Pons (tissue), 1 donor: ENCODE measurements around the gene PSG3.
"Not testable (repeated sequence)": the region's sequence is repeated elsewhere in the genome, so short reads cannot be mapped to it uniquely, and the experiment has no call there.

ENCODE experiments used
- DNase-seq: peaks from one replicate; pipeline ENCODE4 v3.0.0-alpha.2; 2016; ENCODE audit warnings: low spot score

Gene PSG3

DNA sequence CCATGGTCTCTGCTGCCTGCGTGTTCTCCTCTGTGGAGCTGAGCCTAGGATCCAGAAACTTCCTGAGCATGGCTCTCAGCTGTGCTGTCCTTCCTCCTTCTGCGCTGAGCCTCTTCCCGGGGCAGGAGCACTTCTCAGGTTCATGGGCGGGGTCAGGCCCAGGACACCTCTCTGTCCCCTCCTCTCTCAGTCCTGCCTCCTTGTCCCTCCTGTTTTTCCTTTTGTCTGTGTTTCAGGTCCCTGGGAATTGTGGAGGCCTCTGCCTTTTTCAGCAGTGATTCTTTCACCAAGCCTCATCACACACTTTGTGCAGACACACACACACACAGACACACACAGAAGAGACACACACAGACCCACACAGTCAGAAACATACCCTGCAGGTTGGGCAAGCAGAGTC, at the start of gene PSG3:
TSS of gene PSG3 (minus strand) at position 101 of the 400 bp plus-strand sequence. CDS start at position 4, 97 bp downstream.
- not testable (repeated sequence) for DNase-seq

DNA sequence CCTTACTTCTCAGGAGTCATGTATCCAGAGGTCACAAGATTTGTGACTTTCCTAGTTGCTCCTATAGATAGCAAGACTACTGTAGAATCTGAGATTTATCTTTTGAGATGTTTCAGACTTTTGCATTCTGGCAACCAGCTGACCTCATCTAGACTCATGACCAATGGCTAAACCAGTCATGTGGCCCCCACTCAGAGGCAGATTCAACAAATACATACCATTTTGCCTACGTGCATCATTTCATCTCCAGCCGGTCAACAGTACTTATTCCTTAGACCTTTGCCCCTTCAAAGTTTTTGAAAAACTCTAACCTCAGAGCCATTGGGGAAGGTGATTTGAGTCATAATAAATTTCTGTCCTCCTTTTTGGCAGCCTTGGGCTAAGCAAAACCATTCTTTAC, 48.5 kb upstream of the PSG3 start:
- DNase-seq: not testable (repeated sequence)

DNA sequence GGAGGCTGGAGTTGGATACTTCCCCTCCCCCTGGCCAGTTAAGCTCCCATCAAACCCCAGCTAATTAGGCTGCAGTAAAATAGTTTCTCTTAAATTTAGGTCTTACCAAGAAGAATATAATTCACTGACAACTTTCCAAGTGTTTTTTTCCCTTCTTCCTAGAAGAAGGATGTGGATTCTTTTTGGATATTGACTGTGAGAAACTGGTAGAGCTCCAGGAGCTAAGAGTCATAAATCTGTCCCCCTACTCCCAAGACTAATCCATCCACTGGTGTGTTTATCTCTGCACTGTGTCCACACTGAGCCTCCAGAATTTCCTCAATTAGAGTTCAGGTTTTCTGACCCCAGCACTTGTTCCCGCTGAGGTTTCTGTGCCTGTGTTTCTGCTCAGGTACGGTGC, 47.5 kb upstream of the PSG3 start:
- DNase-seq: not testable (repeated sequence)

DNA sequence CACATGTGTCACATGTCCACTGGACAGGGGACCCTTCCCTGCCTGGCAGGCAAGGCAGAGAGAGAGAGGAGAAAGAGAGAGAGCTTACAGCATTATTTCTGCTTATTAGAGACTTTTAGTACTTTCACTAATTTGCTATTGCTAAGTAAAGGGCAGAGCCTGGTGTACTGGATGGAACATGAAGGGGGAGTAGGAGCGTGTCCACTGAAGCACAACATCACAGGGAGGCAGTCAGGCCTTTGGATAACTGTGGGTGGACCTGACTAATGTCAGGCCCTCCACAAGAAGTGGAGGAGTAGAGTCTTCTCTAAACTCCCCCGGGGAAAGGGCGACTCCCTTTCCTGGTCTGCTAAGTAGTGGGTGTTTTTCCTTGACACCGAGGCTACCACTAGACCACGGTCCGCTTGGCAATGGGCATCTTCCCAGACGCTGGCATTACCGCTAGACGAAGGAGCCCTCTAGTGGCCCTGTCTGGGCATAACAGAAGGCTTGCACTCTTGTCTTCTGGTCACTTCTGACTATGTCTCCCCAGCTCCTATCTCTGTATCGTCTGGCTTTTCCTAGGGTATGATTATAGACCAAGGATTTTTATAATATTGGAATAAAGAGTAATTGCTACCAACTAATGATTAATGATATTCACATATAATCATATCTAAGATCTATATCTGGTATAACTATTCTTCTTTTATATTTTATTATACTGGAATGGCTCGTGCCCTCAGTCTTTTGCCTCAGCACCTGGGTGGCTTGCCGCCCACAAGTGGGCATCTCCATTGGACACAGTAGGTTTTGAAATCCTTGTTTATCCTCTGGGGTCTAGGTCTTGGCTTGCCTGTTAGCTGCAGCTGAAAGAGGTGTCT, 36.7 kb upstream of the PSG3 start:
- peak; percentile 71 for DNase-seq

DNA sequence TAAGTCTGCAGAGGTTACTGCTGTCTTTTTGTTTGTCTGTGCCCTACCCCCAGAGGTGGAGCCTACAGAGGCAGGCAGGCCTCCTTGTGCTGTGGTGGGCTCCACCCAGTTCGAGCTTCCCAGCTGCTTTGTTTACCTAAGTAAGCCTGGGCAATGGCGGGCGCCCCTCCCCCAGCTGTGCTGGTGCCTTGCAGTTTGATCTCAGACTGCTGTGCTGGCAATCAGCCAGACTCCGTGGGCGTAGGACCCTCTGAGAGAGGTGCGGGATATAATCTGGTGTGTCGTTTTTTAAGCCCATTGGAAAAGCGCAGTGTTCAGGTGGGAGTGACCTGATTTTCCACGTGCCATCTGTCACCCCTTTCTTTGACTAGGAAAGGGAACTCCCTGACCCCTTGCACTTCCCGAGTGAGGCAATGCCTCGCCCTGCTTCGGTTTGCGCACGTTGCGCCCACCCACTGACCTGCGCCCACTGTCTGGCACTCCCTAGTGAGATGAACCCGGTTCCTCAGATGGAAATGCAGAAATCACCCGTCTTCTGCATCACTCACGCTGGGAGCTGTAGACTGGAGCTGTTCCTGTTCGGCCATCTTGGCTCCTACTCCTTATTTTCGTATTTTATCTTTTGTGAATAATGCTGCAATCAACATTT, 34.4 kb upstream of the PSG3 start:
- DNase-seq: not testable (repeated sequence)

DNA sequence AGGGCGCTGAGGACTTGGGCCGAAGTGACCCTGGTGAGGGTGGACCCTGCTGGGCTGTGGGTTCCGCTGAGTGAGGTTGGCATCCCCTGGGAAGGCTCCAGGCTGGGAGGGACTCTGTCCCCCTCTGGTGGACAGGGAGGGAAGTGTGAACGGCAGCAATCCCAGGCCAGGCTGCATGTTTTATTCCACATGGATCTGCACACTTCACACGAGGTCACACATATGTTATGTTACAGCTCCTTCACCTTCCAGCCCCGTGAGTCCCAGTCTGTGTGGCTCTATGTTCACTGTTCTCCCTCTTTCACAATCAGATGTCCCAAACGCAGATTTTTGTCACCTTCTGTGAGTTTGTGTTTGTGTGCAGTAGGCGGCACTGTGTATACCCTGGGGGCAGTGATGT, 27.0 kb upstream of the PSG3 start:
- not testable (repeated sequence) for DNase-seq

DNA sequence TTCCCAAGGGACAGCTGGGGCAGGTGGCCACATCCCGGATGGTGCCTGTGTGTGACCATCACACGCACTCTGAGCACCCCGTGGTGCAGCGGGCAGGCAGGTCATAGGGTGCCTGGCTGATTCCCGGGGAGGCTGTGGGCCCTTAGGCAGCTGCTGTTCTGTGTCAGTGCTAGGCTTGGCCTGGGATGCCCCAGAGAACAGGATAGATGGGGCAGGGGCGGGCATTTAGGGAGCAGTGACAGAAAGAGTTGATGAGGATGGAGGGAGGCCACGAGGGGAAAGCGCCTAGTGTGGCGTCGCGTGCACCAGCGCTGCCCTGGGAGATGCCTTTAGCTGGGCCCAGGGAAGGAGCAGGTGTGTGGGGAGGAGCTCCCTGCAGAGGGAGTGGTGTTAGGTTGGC, 26.6 kb upstream of the PSG3 start:
- not testable (repeated sequence) for DNase-seq

DNA sequence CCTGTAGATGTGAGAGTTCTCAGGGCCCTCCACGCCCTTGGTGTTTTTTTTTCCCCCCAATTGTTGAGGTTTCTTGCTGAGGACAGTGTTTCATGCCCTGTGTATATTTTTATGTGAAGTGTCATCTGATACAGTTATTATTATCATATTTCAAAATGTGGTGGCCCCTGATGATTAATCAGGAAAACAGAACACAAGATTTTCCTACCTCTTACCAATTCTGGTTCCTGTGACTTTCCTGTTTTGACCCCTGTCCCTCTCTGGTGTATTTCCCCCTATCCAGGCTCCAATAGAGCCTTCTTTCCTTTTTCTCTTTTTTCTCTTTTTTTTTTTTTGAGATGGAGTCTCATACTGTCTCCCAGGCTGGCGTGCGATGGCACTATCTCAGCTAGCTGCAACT, 24.6 kb upstream of the PSG3 start:
- no peak for DNase-seq

DNA sequence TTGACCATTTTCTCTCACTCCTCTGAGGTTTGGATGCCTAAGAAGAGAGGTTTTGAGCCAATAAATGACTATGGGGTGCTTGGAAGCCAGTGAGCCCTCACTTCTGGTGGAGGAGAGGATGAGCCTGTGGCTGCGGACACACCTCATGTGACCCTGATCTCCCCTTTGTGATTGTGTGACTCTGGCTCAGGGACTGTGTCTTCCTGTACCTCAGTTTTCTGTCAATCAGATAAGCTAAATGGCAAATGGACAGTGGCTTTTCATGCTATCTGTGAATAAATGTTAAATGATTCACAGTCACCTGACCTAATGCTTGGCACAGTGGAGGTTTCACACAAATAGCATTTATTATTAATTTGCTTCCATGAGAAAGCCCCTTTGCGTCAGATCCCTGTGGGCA, 22.5 kb upstream of the PSG3 start:
- no peak for DNase-seq

DNA sequence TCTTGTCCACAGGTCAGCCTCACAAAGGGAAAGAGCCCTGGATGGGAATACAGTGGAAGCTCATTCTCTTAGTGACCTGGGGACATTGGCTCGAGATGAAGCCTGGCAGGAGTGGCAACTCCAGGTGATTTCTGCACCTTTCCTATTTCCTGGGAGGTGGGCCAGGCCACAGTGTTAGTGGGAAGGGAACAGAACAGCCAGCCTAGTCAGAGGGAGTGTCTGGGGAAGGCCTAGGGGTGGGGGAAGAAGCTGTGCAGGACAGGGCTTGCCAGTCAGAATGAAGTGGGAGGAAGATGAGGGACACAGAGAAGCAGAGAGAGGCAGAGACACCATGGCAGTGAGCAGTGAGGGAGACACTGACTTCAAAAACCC, 21.6 kb upstream of the PSG3 start:
- DNase-seq: not testable (repeated sequence)

DNA sequence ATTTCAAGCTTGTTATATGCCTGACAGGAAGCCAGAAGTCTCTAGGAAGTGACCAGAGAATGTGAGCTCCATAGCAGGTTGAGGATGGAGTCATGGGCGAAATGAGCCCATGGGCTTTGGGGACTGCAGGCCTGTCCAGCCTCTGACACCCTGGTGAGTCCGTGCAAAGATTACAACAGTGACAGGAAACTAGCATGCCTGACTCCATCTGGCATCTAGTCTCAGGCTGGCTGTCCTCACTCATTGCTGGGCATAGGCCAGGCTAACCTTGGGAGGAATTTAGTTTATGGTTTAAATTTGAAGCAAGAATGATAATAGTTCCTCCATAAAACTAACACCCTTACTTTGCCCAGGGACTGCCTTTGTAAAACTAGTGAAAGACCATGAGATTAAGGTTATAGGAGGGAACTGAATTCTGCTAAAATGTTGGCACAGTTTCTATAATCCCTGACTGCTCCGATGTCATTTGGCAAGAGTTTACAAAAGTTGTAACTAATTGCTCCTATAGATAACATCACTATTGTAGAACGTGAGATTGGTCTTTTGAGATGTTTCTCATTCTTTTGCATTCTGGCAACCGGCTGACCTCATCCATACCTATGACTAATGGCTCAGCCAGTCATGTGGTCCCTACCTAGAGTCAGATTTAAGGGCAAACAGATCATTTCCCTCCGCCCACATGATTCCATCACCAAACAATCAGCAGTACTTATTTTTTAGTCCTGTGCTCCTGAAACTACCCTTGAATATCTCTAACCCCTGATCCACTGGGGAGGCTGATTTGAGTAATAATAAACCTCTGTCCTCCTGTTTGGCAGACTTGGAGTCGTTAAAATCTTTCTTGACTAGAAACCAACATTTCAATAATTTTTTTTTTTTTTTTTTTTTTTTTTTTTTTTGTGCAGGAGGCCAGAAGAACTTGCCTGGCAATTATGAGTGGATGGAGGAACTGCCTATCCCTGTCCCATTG, 21.0 kb upstream of the PSG3 start:
- DNase-seq: not testable (repeated sequence)

DNA sequence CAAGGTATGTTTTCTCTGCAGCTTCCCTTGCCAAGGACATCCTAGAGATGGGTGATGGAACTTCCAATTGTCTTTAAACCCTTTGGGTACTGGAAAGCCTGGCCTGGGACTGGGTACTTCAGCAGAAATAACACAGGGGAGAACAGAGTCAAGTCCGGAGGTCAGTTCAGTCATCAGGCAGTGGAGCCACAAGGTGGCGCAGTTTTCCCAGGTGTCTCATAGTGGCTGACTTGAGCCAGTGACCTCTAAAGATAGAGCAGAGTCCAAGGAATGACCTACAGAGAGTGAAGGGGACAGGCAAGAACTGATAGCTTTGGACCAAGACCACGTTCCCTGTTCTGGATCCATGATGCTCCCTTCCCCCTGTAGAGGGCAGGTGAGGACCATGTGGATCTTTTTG, 18.4 kb upstream of the PSG3 start:
- not testable (repeated sequence) for DNase-seq

DNA sequence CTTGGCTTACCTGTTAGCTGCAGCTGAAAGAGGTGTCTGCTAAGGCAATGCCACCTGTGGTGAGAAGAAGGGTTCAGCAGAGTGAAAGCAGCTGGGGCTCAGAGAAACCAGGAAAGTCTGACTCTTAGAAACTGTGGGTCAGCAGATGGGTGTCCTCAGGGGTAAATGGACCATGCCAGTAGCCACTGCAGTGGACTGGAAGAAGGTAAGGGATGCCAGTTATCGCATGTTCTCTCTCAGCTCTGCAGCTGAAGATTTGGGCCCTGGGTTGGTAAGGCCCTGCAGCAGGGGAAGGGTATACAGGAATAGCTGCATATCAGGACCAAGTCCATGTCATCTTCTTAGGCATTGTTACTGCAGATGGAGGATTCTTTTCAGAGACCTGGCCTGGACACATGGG, 12.0 kb upstream of the PSG3 start:
- DNase-seq: not testable (repeated sequence)

DNA sequence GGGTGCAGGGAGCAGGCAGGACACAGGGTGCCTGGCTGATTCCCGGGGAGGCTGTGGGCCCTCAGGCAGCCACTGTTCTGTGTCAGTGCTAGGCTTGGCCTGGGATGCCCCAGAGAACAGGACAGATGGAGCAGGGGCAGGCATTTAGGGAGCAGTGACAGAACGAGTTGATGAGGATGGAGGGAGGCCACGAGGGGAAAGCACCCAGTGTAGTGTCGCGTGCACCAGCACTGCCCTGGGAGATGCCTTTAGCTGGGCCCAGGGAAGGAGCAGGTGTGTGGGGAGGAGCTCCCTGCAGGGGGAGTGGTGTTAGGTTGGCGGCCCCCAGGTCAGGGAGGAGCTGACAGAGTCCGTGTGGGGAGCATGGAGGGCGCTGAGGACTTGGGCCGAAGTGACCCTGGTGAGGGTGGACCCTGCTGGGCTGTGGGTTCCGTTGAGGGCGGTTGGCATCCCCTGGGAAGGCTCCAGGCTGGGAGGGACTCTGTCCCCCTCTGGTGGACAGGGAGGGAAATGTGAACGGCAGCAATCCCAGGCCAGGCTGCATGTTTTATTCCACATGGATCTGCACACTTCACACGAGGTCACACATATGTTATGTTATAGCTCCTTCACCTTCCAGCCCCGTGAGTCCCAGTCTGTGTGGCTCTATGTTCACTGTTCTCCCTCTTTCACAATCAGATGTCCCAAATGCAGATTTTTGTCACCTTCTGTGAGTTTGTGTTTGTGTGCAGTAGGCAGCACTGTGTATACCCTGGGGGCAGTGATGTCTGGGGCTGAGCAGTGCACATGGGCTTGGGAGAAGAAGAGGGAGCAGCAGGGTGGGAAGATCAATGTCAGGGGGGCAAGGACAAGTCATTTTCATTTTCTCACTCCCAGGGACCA, 1.7 kb upstream of the PSG3 start:
- not testable (repeated sequence) for DNase-seq

DNA sequence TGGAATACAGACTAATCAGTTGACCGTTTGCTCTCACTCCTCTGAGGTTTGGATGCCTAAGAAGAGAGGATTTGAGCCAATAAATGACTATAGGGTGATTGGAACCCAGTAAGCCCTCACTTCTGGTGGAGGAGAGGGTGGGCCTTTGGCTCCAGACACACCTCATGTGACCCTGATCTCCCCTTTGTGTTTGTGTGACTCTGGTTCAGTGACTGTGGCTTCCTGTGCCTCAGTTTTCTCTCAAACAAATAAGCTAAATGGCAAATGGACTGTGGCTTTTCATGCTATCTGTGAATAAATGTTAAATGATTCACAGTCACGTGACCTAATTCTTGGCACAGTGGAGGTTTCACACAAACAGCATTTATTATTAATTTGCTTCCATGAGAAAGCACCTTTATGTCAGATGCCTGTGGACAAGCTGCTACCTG, 2.7 kb downstream of the PSG3 start:
- not testable (repeated sequence) for DNase-seq

DNA sequence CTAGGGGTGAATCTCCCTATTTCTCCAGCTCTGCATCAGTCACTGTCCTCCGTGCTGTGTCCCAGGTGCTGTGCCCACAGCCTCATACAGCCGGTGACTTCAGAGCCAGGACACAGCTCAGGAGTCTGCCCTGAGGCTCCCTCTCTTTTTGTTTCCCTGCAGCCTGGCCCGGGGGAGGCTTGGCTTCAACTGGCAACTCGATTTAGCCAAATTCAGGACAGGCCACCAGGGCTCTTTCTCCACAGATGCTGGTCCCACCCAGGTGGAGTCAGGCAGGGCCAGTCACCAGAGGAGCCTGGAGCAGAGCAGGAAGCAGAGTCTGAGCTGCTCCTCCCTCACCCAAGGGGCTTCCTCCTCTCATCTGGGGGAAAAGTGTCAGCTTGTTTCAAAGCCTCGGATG, 11.9 kb downstream of the PSG3 start:
- DNase-seq: not testable (repeated sequence)

DNA sequence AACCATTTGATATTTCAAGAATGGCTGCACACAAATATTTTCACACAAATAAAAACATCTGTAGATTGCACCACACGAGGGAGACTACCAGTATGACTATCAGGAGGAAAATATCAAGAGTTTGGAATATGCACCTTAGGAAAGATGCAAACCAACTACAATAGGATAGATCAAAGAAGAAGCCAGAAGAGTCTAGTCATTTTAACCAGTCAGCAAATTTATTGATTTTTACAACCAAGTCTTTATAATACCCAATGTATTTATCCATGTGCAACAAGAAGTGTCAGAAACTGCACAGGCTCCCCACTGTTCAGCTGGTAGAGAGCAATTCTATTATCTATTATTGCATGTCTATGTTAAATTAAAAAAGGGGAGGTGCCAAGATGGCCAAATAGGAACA, 26.3 kb downstream of the PSG3 start:
- DNase-seq: not testable (repeated sequence)

DNA sequence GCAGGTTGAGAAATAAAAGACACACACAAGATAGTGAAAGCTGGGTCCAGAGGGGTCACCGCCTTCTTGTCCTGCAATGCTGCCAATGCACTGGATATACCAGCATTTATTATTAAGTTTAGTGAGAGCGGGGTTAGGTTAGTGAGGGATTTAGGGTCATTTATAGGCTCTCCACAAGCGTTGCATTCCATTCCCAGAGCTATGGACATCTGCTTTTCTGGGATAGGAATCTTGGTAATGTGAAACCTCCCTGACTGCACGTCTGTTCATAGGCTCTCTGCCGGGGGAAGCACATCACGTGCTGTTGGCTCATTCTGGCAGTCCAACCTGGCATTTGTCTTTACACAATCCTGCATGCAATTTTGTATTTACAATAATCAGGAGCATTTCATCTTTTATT, 27.5 kb downstream of the PSG3 start:
- not testable (repeated sequence) for DNase-seq

DNA sequence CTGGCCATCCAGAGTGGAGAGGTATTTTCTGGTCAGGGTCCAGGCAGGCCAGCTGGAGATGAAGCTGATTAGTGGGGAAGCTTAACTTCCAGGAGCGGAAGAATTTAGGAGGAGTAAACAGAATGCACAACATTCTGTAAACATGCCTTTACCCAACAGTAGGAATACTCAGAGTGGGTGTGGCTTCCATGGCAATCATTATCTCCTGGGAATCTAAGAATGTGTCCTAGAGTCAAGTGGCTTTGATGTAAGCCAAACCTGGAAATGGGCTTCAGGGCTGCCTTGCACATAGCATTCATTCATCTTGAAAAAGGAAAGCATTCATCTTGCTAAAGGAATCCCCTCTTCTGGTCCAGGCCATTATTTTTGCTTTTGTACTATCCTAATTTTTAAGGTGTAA, 29.3 kb downstream of the PSG3 start:
- DNase-seq: not testable (repeated sequence)

DNA sequence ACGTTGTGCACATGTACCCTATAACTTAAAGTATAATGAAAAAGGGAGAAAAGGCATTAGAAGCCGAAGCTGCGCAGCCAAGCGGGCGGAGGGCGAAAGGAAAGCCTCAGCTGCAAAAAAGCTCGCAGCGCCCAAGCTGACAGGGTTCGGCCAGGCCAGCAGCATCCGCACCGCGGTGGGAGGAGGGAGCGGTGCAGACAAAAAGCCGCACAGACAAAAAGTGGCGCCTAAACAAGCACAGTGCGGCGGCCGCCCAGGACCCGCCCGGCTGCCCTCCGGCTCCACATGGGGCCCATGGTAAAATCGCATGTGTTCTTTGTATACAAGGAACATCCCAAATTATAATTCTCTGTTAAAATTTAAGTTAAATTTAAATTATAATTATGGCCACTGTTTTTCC, 42.4 kb downstream of the PSG3 start:
- DNase-seq: no peak
